ENCODE results near the gene BMS1. TPM values are rescaled to one million over a fixed set of nuclear protein-coding genes. Genes with fewer than 3 reads are reported as not detected.
"Not testable (repeated sequence)": the region's sequence is repeated elsewhere in the genome, so short reads cannot be mapped to it uniquely, and the experiment has no call there.

The BMS1 gene
- polyA plus RNA-seq, 2 donors, result 4.5 to 8.2 TPM

DNA sequence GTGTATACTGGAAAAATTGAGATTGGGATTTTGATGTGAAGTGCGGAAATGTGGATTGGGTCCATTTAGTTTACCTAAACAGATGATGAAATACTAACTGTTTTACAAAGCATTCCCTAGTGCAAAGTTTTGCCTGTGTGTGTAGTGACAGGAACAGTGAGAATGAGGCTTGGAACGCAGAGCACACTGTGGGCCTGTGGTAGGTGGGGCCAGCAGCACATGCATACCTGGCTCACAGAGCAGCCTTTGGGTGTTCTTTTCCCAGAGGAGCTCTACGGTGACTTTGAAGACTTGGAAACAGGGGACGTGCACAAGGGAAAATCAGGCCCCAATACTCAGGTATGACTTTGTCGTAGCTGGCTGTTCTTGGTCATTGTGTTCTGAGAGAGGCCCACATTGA, 33.7 kb downstream of the BMS1 start:
- peaks cover 4 to 19% of the 10 kb centered on the region in 2 donors for H3K36me3 ChIP-seq (ENCODE audit: control insufficient read depth in 2 of 2, insufficient read depth in 2 of 2, low read length in 1 of 2)
- H3K9me3 ChIP-seq (ENCODE audit: control insufficient read depth in 2 of 2, insufficient read depth in 1 of 2, low read depth in 1 of 2, low read length in 1 of 2), result not testable (repeated sequence)

GRCh38 chr10:42816912-42817311, 34.3 kb downstream of the BMS1 start:
- WGBS, 2 donors, result 86 to 89% methylated on average over 2 of the region's 2 CpGs
- Histone ChIP-seq H3K27ac (ENCODE audit: low read depth in 2 of 2, low read length in 1 of 2) (no peak overlapping the region), H3K4me1 (ENCODE audit: control insufficient read depth in 2 of 2, insufficient read depth in 2 of 2, low read length in 1 of 2) (no peaks in the 10 kb centered on the region), H3K27me3 (ENCODE audit: control insufficient read depth in 1 of 2, insufficient read depth in 2 of 2, low read length in 2 of 2) (no peaks in the 10 kb centered on the region), H3K9me3 (ENCODE audit: control insufficient read depth in 2 of 2, insufficient read depth in 1 of 2, low read depth in 1 of 2, low read length in 1 of 2) (peaks cover 0 to 4% of the 10 kb centered on the region in 2 donors), H3K4me3 (ENCODE audit: low read depth in 1 of 2, low read length in 2 of 2) (no peak overlapping the region), H3K36me3 (ENCODE audit: control insufficient read depth in 2 of 2, insufficient read depth in 2 of 2, low read length in 1 of 2) (peaks cover 4 to 19% of the 10 kb centered on the region in 2 donors)

More for the DNA sequence above, 33.7 kb downstream of the BMS1 start:
- H3K4me1 ChIP-seq (ENCODE audit: control insufficient read depth in 2 of 2, insufficient read depth in 2 of 2, low read length in 1 of 2); H3K27me3 ChIP-seq (ENCODE audit: control insufficient read depth in 1 of 2, insufficient read depth in 2 of 2, low read length in 2 of 2); H3K4me3 ChIP-seq (ENCODE audit: low read depth in 1 of 2, low read length in 2 of 2); H3K27ac ChIP-seq (ENCODE audit: low read depth in 2 of 2, low read length in 1 of 2): not testable (repeated sequence)
- 81 to 84% methylated on average over 5 of the region's 5 CpGs for WGBS, 2 donors

DNA sequence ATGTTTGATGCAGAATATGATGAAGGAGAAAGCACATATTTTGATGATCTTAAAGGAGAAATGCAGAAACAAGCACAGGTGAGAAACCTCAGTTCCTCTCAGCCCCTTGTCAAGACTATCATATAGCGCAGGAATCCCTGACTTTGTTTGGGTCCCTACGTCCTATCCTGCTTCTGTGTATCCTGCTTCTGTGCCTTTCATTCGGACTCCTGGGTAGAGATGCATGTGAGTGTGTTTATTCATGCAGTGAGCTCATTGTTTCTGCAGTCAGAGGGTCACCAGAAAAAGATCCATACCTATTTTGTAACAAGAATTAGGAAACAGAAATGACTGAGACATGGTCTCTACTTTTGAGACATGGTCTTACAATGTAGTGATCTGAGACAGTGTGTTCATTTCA, 34.8 kb downstream of the BMS1 start:
- H3K4me3 ChIP-seq (ENCODE audit: low read depth in 1 of 2, low read length in 2 of 2); H3K9me3 ChIP-seq (ENCODE audit: control insufficient read depth in 2 of 2, insufficient read depth in 1 of 2, low read depth in 1 of 2, low read length in 1 of 2); H3K4me1 ChIP-seq (ENCODE audit: control insufficient read depth in 2 of 2, insufficient read depth in 2 of 2, low read length in 1 of 2); H3K27ac ChIP-seq (ENCODE audit: low read depth in 2 of 2, low read length in 1 of 2); H3K27me3 ChIP-seq (ENCODE audit: control insufficient read depth in 1 of 2, insufficient read depth in 2 of 2, low read length in 2 of 2): not testable (repeated sequence)
- 80 to 87% methylated on average over 3 of the region's 3 CpGs for WGBS, 2 donors
- peaks cover 4 to 16% of the 10 kb centered on the region in 2 donors for H3K36me3 ChIP-seq (ENCODE audit: control insufficient read depth in 2 of 2, insufficient read depth in 2 of 2, low read length in 1 of 2)

DNA sequence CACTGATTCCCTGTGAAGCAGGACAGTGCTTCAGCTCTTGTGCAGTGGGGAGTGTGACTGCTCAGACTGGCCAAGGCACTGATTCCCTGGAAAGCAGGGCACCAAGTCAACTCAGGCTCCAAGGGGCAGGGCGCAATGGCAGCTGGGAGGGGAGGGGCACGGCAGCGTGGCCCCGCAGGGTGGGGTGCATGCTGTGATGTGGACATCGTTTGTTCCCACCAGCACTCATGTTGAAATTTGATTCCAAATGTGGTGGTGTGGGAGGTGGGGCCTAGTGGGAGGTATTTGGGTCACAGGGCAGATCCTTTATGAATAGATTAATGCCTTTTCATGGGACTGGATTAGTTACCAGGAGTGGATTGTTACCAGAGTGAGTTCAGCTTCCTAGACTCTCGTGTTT, 44.2 kb downstream of the BMS1 start:
- H3K27me3 ChIP-seq (ENCODE audit: control insufficient read depth in 1 of 2, insufficient read depth in 2 of 2, low read length in 2 of 2); H3K4me1 ChIP-seq (ENCODE audit: control insufficient read depth in 2 of 2, insufficient read depth in 2 of 2, low read length in 1 of 2); H3K27ac ChIP-seq (ENCODE audit: low read depth in 2 of 2, low read length in 1 of 2); H3K9me3 ChIP-seq (ENCODE audit: control insufficient read depth in 2 of 2, insufficient read depth in 1 of 2, low read depth in 1 of 2, low read length in 1 of 2); H3K4me3 ChIP-seq (ENCODE audit: low read depth in 1 of 2, low read length in 2 of 2): not testable (repeated sequence)
- H3K36me3 ChIP-seq (ENCODE audit: control insufficient read depth in 2 of 2, insufficient read depth in 2 of 2, low read length in 1 of 2), result peaks cover 9 to 20% of the 10 kb centered on the region in 2 donors
- 75 to 79% methylated on average over 6 of the region's 6 CpGs for WGBS, 2 donors

DNA sequence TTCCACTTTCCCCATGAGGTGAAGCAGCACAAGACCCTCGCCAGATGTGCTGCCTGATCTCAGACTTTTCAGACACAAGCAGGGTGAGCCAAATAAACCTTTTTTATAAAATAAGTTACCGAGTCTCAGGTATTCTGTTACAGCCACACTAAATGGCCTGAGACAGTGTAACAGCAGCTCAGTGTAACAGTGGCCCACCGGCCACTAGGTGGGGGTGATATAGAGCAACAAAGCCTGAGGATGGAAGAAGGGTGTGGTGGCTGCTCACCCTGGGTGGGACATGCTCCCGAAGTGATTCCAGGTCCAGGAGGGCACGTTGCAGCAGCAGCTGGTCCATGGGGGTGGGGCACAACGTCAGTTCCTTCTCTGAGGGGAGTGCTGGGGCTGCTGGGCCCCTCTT, 44.6 kb downstream of the BMS1 start:
- Histone ChIP-seq H3K36me3 (ENCODE audit: control insufficient read depth in 2 of 2, insufficient read depth in 2 of 2, low read length in 1 of 2) (peaks cover 9 to 20% of the 10 kb centered on the region in 2 donors), H3K27ac (ENCODE audit: low read depth in 2 of 2, low read length in 1 of 2) (no peak overlapping the region), H3K27me3 (ENCODE audit: control insufficient read depth in 1 of 2, insufficient read depth in 2 of 2, low read length in 2 of 2) (no peaks in the 10 kb centered on the region), H3K9me3 (ENCODE audit: control insufficient read depth in 2 of 2, insufficient read depth in 1 of 2, low read depth in 1 of 2, low read length in 1 of 2) (no peaks in the 10 kb centered on the region), H3K4me1 (ENCODE audit: control insufficient read depth in 2 of 2, insufficient read depth in 2 of 2, low read length in 1 of 2) (no peaks in the 10 kb centered on the region), H3K4me3 (ENCODE audit: low read depth in 1 of 2, low read length in 2 of 2) (no peak overlapping the region)
- 71 to 76% methylated on average over 6 of the region's 6 CpGs for WGBS, 2 donors

DNA sequence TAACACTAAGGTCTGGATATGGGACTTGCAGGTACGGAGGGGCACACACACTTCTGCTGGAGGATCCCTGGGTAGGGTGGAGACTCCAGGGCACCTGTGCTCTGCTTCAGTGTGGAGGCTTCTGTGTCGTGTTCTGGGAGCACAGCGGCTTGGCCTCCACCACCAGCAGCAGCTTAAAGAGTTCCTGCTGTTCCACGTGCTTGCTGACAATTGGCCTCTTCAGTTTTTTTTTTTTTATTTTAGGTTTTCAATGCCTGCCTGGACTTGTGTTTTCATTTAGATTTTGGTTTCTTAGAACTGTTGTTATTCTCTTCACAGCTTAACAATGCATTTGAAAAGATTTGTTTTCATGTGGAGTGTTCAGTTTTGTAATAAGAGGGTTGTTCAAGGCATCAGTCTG, 45.8 kb downstream of the BMS1 start:
- 63 to 75% methylated on average over 4 of the region's 4 CpGs for WGBS, 2 donors
- not testable (repeated sequence) for H3K27ac ChIP-seq (ENCODE audit: low read depth in 2 of 2, low read length in 1 of 2); H3K4me3 ChIP-seq (ENCODE audit: low read depth in 1 of 2, low read length in 2 of 2); H3K27me3 ChIP-seq (ENCODE audit: control insufficient read depth in 1 of 2, insufficient read depth in 2 of 2, low read length in 2 of 2); H3K9me3 ChIP-seq (ENCODE audit: control insufficient read depth in 2 of 2, insufficient read depth in 1 of 2, low read depth in 1 of 2, low read length in 1 of 2); H3K4me1 ChIP-seq (ENCODE audit: control insufficient read depth in 2 of 2, insufficient read depth in 2 of 2, low read length in 1 of 2)
- H3K36me3 ChIP-seq (ENCODE audit: control insufficient read depth in 2 of 2, insufficient read depth in 2 of 2, low read length in 1 of 2), result peaks cover 9 to 18% of the 10 kb centered on the region in 2 donors

GRCh38 chr10:42830237-42830636, 47.6 kb downstream of the BMS1 start:
- no peak overlapping the region for H3K4me3 ChIP-seq (ENCODE audit: low read depth in 1 of 2, low read length in 2 of 2)
- peaks cover 9 to 14% of the 10 kb centered on the region in 2 donors for H3K36me3 ChIP-seq (ENCODE audit: control insufficient read depth in 2 of 2, insufficient read depth in 2 of 2, low read length in 1 of 2)
- H3K9me3 ChIP-seq (ENCODE audit: control insufficient read depth in 2 of 2, insufficient read depth in 1 of 2, low read depth in 1 of 2, low read length in 1 of 2), result no peaks in the 10 kb centered on the region
- 65 to 73% methylated on average over 7 of the region's 7 CpGs for WGBS, 2 donors
- no peaks in the 10 kb centered on the region for H3K27me3 ChIP-seq (ENCODE audit: control insufficient read depth in 1 of 2, insufficient read depth in 2 of 2, low read length in 2 of 2)
- H3K27ac ChIP-seq (ENCODE audit: low read depth in 2 of 2, low read length in 1 of 2), result no peak overlapping the region
- H3K4me1 ChIP-seq (ENCODE audit: control insufficient read depth in 2 of 2, insufficient read depth in 2 of 2, low read length in 1 of 2), result no peaks in the 10 kb centered on the region

- H3K9me3 ChIP-seq (ENCODE audit: control insufficient read depth in 2 of 2, insufficient read depth in 1 of 2, low read depth in 1 of 2, low read length in 1 of 2), result no peaks in the 10 kb centered on the region
- H3K4me3 ChIP-seq (ENCODE audit: low read depth in 1 of 2, low read length in 2 of 2), result no peak overlapping the region
- no peaks in the 10 kb centered on the region for H3K27me3 ChIP-seq (ENCODE audit: control insufficient read depth in 1 of 2, insufficient read depth in 2 of 2, low read length in 2 of 2)
- H3K27ac ChIP-seq (ENCODE audit: low read depth in 2 of 2, low read length in 1 of 2), result no peak overlapping the region
- H3K36me3 ChIP-seq (ENCODE audit: control insufficient read depth in 2 of 2, insufficient read depth in 2 of 2, low read length in 1 of 2), result no peaks in the 10 kb centered on the region
- 55 to 68% methylated on average over 14 of the region's 14 CpGs for WGBS, 2 donors
- H3K4me1 ChIP-seq (ENCODE audit: control insufficient read depth in 2 of 2, insufficient read depth in 2 of 2, low read length in 1 of 2), result peaks cover 0 to 5% of the 10 kb centered on the region in 2 donors
Observed at GRCh38 chr10:42836096-42836495, 53.5 kb downstream of the BMS1 start.

DNA sequence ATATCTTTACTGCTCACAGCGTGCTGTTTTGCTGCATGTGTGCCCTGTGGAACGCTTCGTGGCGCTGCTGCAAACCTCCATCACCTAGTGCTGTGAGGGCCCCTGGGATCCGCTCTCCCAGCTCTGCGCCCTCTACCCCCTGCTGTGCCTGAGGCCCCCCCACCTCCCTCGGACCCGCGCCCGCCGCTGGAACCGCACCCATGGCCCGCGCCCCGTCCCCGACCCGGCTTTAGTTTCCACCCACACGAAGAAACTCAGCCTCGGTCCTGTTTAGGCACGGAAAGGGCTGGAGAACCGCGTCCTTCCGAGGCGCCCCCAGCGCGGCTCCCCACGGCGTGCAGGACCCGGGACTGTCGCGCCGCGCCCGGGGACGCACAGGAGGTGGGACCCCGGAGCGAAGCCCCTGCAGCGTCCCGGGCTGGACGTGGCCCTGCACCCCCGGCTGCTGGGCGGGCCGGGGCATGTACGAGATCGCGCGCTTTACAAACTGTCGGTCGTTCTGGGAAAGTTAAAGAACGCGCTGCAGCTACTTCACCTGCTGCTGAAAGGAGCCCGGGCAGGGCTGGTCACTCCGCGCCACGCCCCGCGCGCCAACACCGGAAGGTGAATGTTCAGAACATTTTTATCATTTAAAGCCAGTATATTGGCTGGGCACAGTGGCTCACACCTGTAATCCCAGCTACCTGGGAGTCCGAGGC, 54.3 kb downstream of the BMS1 start:
- Histone ChIP-seq H3K4me3 (ENCODE audit: low read depth in 1 of 2, low read length in 2 of 2) (peak overlapping the region; percentile 23 to 40), H3K9me3 (ENCODE audit: control insufficient read depth in 2 of 2, insufficient read depth in 1 of 2, low read depth in 1 of 2, low read length in 1 of 2) (no peaks in the 10 kb centered on the region), H3K36me3 (ENCODE audit: control insufficient read depth in 2 of 2, insufficient read depth in 2 of 2, low read length in 1 of 2) (no peaks in the 10 kb centered on the region), H3K27ac (ENCODE audit: low read depth in 2 of 2, low read length in 1 of 2) (no peak overlapping the region), H3K4me1 (ENCODE audit: control insufficient read depth in 2 of 2, insufficient read depth in 2 of 2, low read length in 1 of 2) (peaks cover 0 to 5% of the 10 kb centered on the region in 2 donors), H3K27me3 (ENCODE audit: control insufficient read depth in 1 of 2, insufficient read depth in 2 of 2, low read length in 2 of 2) (no peaks in the 10 kb centered on the region)
- WGBS, 2 donors, result 3% methylated on average over 60 of the region's 60 CpGs

DNA sequence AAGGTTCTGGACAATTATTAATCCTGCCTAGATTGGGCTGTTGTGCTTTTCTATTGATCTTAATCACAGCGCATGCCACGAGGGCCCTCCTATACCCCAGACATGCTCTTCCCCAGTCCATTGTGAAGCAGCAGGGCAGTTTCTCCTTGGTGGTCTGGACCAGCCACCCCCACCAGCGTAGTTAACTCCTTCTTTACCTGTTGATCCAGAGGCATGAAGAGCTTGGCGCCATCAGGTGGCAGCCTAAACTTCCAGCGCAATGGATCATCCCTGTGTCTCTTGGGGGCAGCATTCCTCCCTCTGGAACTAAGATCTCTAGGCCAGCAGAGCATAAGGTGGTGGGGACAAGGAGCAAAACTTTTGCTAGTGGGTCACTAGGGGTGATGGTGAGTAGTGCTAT, 62.2 kb downstream of the BMS1 start:
- not testable (repeated sequence) for H3K36me3 ChIP-seq (ENCODE audit: control insufficient read depth in 2 of 2, insufficient read depth in 2 of 2, low read length in 1 of 2); H3K27ac ChIP-seq (ENCODE audit: low read depth in 2 of 2, low read length in 1 of 2); H3K4me1 ChIP-seq (ENCODE audit: control insufficient read depth in 2 of 2, insufficient read depth in 2 of 2, low read length in 1 of 2); H3K4me3 ChIP-seq (ENCODE audit: low read depth in 1 of 2, low read length in 2 of 2); H3K9me3 ChIP-seq (ENCODE audit: control insufficient read depth in 2 of 2, insufficient read depth in 1 of 2, low read depth in 1 of 2, low read length in 1 of 2); H3K27me3 ChIP-seq (ENCODE audit: control insufficient read depth in 1 of 2, insufficient read depth in 2 of 2, low read length in 2 of 2)
- WGBS, 2 donors, result 16 to 20% methylated on average over 5 of the region's 5 CpGs
